H9 (cell line): ENCODE results near the gene AQP9. TPM values are rescaled to one million over a fixed set of nuclear protein-coding genes. Genes with fewer than 3 reads are reported as not detected.

Experiments used
- DNase-seq: peaks from one replicate; pipeline ENCODE4 v3.0.0-alpha.2; 2017
- H2AFZ ChIP-seq: one replicate; pipeline ENCODE4 v1.6.1; 2013; ENCODE audit warnings: mild to moderate bottlenecking, low read length, control low read depth, moderate library complexity
- H2AK5ac ChIP-seq: 2 replicates; pipeline ENCODE4 v1.6.1; 2013; ENCODE audit warnings: low read length, control low read depth, mixed read lengths; ENCODE audit not compliant: insufficient read length
- H2BK120ac ChIP-seq: one replicate; pipeline ENCODE4 v1.6.1; 2013; ENCODE audit warnings: low read depth, mild to moderate bottlenecking, low read length, control low read depth, inconsistent platforms; ENCODE audit not compliant: poor library complexity, severe bottlenecking
- H2BK12ac ChIP-seq: 2 replicates; pipeline ENCODE4 v1.6.1; 2013; ENCODE audit warnings: low read length, control low read depth, mixed read lengths, low read depth; ENCODE audit not compliant: insufficient read length
- H2BK15ac ChIP-seq: 2 replicates; pipeline ENCODE4 v1.6.1; 2013; ENCODE audit warnings: low read depth, low read length, control low read depth
- H2BK20ac ChIP-seq: one replicate; pipeline ENCODE4 v1.6.1; 2013; ENCODE audit warnings: low read depth, mild to moderate bottlenecking, low read length, control low read depth, inconsistent platforms; ENCODE audit not compliant: poor library complexity, severe bottlenecking
- H2BK5ac ChIP-seq: 2 replicates; pipeline ENCODE4 v1.6.1; 2013; ENCODE audit warnings: low read length, control low read depth, mixed read lengths; ENCODE audit not compliant: insufficient read length
- H3K14ac ChIP-seq: 2 replicates; pipeline ENCODE4 v1.6.1; 2013; ENCODE audit warnings: low read length, control low read depth; ENCODE audit not compliant: insufficient read depth
- H3K18ac ChIP-seq: 2 replicates; pipeline ENCODE4 v1.6.1; 2013; ENCODE audit warnings: low read depth, mild to moderate bottlenecking, mixed read lengths, low read length, control low read depth; ENCODE audit not compliant: insufficient read length
- H3K23ac ChIP-seq: 2 replicates; pipeline ENCODE4 v1.6.1; 2013; ENCODE audit warnings: low read length, control low read depth, mixed read lengths, low read depth; ENCODE audit not compliant: insufficient read length
- H3K23me2 ChIP-seq: 2 replicates; pipeline ENCODE4 v1.6.1; 2013; ENCODE audit warnings: low read depth, mild to moderate bottlenecking, mixed read lengths, low read length, control low read depth; ENCODE audit not compliant: insufficient read length, poor library complexity, severe bottlenecking
- H3K27ac ChIP-seq: 2 replicates; pipeline ENCODE4 v1.5.1; 2013; ENCODE audit warnings: low read length, control low read depth, mixed read lengths, low read depth; ENCODE audit not compliant: insufficient read length
- H3K27me3 ChIP-seq: 2 replicates; pipeline ENCODE4 v1.6.1; 2013; ENCODE audit warnings: low read length, control low read depth, inconsistent platforms; ENCODE audit not compliant: insufficient read depth
- H3K4ac ChIP-seq: 2 replicates; pipeline ENCODE4 v1.6.1; 2013; ENCODE audit warnings: low read depth, mild to moderate bottlenecking, control low read depth, inconsistent platforms, low read length, moderate library complexity
- H3K4me1 ChIP-seq: 2 replicates; pipeline ENCODE4 v1.6.1; 2013; ENCODE audit warnings: low read length, control low read depth, inconsistent platforms; ENCODE audit not compliant: insufficient read depth
- H3K4me2 ChIP-seq: 2 replicates; pipeline ENCODE4 v1.6.1; 2013; ENCODE audit warnings: low read length, control low read depth, mixed read lengths; ENCODE audit not compliant: insufficient read length, insufficient read depth
- H3K56ac ChIP-seq: 2 replicates; pipeline ENCODE4 v1.6.1; 2013; ENCODE audit warnings: low read depth, mild to moderate bottlenecking, mixed read lengths, low read length, control low read depth; ENCODE audit not compliant: insufficient read length
- H3K79me1 ChIP-seq: 2 replicates; pipeline ENCODE4 v1.6.1; 2013; ENCODE audit warnings: low read depth, mild to moderate bottlenecking, moderate library complexity, low read length, control low read depth, inconsistent platforms; ENCODE audit not compliant: insufficient read depth, poor library complexity, severe bottlenecking
- H3K79me2 ChIP-seq: 2 replicates; pipeline ENCODE4 v1.6.1; 2013; ENCODE audit warnings: low read length, control low read depth, inconsistent platforms; ENCODE audit not compliant: insufficient read depth
- H3K9ac ChIP-seq: 2 replicates; pipeline ENCODE4 v1.6.1; 2013; ENCODE audit warnings: low read length, control low read depth, mixed read lengths; ENCODE audit not compliant: insufficient read length; ENCODE audit errors: extremely low read depth
- H3K9me3 ChIP-seq: one replicate; pipeline ENCODE4 v1.6.1; 2013; ENCODE audit warnings: low read depth, low read length, inconsistent platforms; ENCODE audit not compliant: control insufficient read depth
- H3T11ph ChIP-seq: one replicate; pipeline ENCODE4 v1.6.1; 2013; ENCODE audit warnings: mild to moderate bottlenecking, low read length, control low read depth, inconsistent platforms
- H4K20me1 ChIP-seq: one replicate; pipeline ENCODE4 v1.6.1; 2013; ENCODE audit not compliant: control insufficient read depth, insufficient read length, insufficient read depth
- H4K5ac ChIP-seq: 2 replicates; pipeline ENCODE4 v1.6.1; 2013; ENCODE audit warnings: low read depth, mild to moderate bottlenecking, mixed read lengths, low read length, control low read depth; ENCODE audit not compliant: insufficient read length
- H4K8ac ChIP-seq: replicated peaks from 2 replicates; pipeline ENCODE4 v1.6.1; 2013; ENCODE audit warnings: low read length, control low read depth, mixed read lengths, low read depth; ENCODE audit not compliant: insufficient read length
- H4K91ac ChIP-seq: 2 replicates; pipeline ENCODE4 v1.6.1; 2013; ENCODE audit warnings: low read depth, mild to moderate bottlenecking, moderate library complexity, mixed read lengths, low read length, control low read depth; ENCODE audit not compliant: insufficient read length
- H3K27ac Mint-ChIP-seq, 3 experiments: 2 replicates in 2 of 3; 3 replicates in 1 of 3; pipeline ENCODE4 v1.8.0; 2020 to 2021; ENCODE audit warnings: mixed read lengths in 3 of 3, mild to moderate bottlenecking in 1 of 3, moderate library complexity in 1 of 3
- H3K27me3 Mint-ChIP-seq: 2 replicates; pipeline ENCODE4 v1.8.0; 2021; ENCODE audit warnings: low read depth, mild to moderate bottlenecking, moderate library complexity, mixed read lengths
- H3K36me3 Mint-ChIP-seq, 3 experiments: 2 replicates in 2 of 3; 3 replicates in 1 of 3; pipeline ENCODE4 v1.8.0; 2020 to 2021; ENCODE audit warnings: low read depth in 3 of 3, mixed read lengths in 3 of 3; ENCODE audit not compliant: insufficient read depth in 1 of 3
- H3K4me1 Mint-ChIP-seq, 2 experiments: 2 replicates each; pipeline ENCODE4 v1.8.0; 2020; ENCODE audit warnings: mixed read lengths in 2 of 2
- H3K4me3 Mint-ChIP-seq, 2 experiments: 2 replicates in 1 of 2; 3 replicates in 1 of 2; pipeline ENCODE4 v1.8.0; 2020 to 2021; ENCODE audit warnings: mild to moderate bottlenecking in 2 of 2, mixed read lengths in 2 of 2, moderate library complexity in 1 of 2
- H3K9me3 Mint-ChIP-seq, 2 experiments: 2 replicates in 1 of 2; 3 replicates in 1 of 2; pipeline ENCODE4 v1.8.0; 2020; ENCODE audit warnings: mild to moderate bottlenecking in 2 of 2, mixed read lengths in 2 of 2, moderate library complexity in 1 of 2
- WGBS: extraction: QIAGEN DNeasy Blood & Tissue Kit; methylation state at CpG from one replicate; pipeline ENCODE4 v1.1.7; 2013; ENCODE audit warnings: missing lambda C conversion rate, low lambda C conversion rate, mixed read lengths; ENCODE audit not compliant: insufficient read length; ENCODE audit errors: extremely low coverage; 5-methylcytosine and 5-hydroxymethylcytosine counted together
- total RNA-seq: library from RNA; stranded (reverse); gene quantifications from 2 replicates; pipeline ENCODE4 v1.2.1, GENCODE V29; 2021
- TF ChIP-seq, protein P1 (sequence below): fragments of 200-600 bp; sonication (generic); conservative IDR thresholded peaks from 3 replicates; pipeline ENCODE4 v1.8.0; 2021; ENCODE audit warnings: antibody characterized with exemption, mild to moderate bottlenecking

AQP9 gene
- total RNA-seq, 1 experiment from 2014 or later: not detected

DNA sequence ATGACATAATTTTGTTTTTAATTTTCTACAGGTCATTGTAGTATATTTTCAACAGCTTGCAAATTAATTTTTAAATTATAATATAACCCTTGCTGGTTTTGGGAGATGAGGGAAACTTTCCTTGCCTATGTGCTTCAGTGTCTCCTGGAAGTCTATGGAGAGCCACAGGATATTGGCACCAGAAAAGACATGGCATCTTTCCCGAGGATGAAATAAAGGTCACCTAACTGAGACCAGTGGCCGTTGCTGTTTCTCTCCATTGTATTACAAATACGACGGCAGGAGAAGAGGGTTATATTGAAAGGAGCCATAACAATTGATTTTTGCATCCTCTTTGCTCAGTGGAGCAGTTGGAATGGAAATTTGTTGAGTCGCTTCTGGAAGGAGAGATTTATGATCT is 19.9 kb upstream of the AQP9 start:
- no peak overlapping the region for H2AFZ ChIP-seq
- H4K5ac ChIP-seq: no peak overlapping the region
- H3K23me2 ChIP-seq: no peaks in the 10 kb centered on the region

More for the DNA sequence above, 19.9 kb upstream of the AQP9 start:
- Mint-ChIP-seq H3K27me3 (no peaks in the 10 kb centered on the region; the same call in 1 of the 2 replicates), H3K9me3 (no peaks in the 10 kb centered on the region), H3K4me1 (peaks cover 5 to 8% of the 10 kb centered on the region in 2 experiments), H3K36me3 (no peaks in the 10 kb centered on the region), H3K4me3 (no peak overlapping the region), H3K27ac (no peak overlapping the region)
- H2BK20ac ChIP-seq: no peak overlapping the region
- H3K56ac ChIP-seq: no peak overlapping the region
- H3K79me2 ChIP-seq: no peaks in the 10 kb centered on the region
- DNase-seq: no peak
- no peak overlapping the region for H3T11ph ChIP-seq
- H2BK5ac ChIP-seq: no peak overlapping the region
- TF ChIP-seq, protein P1, sequence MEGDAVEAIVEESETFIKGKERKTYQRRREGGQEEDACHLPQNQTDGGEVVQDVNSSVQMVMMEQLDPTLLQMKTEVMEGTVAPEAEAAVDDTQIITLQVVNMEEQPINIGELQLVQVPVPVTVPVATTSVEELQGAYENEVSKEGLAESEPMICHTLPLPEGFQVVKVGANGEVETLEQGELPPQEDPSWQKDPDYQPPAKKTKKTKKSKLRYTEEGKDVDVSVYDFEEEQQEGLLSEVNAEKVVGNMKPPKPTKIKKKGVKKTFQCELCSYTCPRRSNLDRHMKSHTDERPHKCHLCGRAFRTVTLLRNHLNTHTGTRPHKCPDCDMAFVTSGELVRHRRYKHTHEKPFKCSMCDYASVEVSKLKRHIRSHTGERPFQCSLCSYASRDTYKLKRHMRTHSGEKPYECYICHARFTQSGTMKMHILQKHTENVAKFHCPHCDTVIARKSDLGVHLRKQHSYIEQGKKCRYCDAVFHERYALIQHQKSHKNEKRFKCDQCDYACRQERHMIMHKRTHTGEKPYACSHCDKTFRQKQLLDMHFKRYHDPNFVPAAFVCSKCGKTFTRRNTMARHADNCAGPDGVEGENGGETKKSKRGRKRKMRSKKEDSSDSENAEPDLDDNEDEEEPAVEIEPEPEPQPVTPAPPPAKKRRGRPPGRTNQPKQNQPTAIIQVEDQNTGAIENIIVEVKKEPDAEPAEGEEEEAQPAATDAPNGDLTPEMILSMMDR: no peak
- H3K4ac ChIP-seq: no peak overlapping the region
- H3K9ac ChIP-seq: no peak overlapping the region
- WGBS: no CpG with 5 or more reads among the region's 5 CpGs
- no peak overlapping the region for H3K18ac ChIP-seq
- H4K8ac ChIP-seq: no peak overlapping the region
- no peak overlapping the region for H3K4me2 ChIP-seq
- H3K14ac ChIP-seq: no peak overlapping the region
- H3K79me1 ChIP-seq: no peaks in the 10 kb centered on the region
- H2AK5ac ChIP-seq: no peak overlapping the region
- no peaks in the 10 kb centered on the region for H4K20me1 ChIP-seq
- H2BK15ac ChIP-seq: no peak overlapping the region
- no peak overlapping the region for H3K27ac ChIP-seq
- no peak overlapping the region for H2BK12ac ChIP-seq
- H3K4me1 ChIP-seq: no peaks in the 10 kb centered on the region
- H4K91ac ChIP-seq: no peak overlapping the region
- H2BK120ac ChIP-seq: no peak overlapping the region
- no peak overlapping the region for H3K23ac ChIP-seq
- no peaks in the 10 kb centered on the region for H3K27me3 ChIP-seq
- no peaks in the 10 kb centered on the region for H3K9me3 ChIP-seq
